Thyroid gland (tissue), 4 donors: Measurements from ENCODE around the gene SMIM36.

Experiments
- POLR2A ChIP-seq, 2 donors: fragments of 450-650 bp; IDR thresholded peaks; one replicate each; pipeline ENCODE4 v1.6.1; 2017; ENCODE audit warnings: antibody characterized with exemption in 2 of 2, mild to moderate bottlenecking in 2 of 2, moderate library complexity in 1 of 2
- TF ChIP-seq, protein P1 (sequence below), 6 experiments: fragments of 200-600 bp in 3 of 6; fragments of 450-650 bp in 3 of 6; sonication (generic) in 3 of 6; IDR thresholded peaks; one replicate each; pipeline ENCODE4 v1.5.1; 2016 to 2019; ENCODE audit warnings: antibody characterized with exemption in 6 of 6, mild to moderate bottlenecking in 2 of 6, inconsistent platforms in 1 of 6, moderate library complexity in 1 of 6

DNA sequence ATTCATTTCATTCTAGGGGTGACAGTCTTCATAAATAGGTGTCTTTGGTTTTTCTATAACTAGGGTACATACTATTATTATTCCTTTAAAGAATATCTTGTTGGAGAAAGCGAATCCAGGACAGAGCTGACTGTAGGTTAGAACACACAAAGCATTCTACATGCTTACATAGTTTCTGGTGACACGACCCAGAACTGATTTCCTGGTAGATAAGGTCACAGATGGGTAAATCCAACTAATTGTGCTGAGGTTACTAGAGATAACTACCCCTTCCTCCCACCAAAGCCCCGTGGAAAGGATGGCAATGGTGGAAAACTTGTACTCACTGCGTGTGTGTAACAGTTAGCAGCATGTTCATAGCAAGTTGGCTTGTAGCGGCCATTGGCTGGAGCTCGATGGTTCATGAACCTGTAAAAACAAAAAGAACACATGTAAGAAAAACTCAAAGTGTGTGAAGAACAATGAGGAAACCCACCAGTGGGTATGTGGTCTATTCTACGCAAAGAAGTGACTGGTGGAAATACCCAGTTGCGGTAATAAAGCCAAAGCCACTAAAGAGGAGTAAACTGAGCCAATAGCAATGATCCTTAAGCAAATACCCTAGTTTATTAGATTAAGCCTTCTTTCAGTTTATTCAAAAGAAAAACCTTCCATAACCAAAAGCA is 97.3 kb downstream of the SMIM36 start:
- TF ChIP-seq, protein P1, sequence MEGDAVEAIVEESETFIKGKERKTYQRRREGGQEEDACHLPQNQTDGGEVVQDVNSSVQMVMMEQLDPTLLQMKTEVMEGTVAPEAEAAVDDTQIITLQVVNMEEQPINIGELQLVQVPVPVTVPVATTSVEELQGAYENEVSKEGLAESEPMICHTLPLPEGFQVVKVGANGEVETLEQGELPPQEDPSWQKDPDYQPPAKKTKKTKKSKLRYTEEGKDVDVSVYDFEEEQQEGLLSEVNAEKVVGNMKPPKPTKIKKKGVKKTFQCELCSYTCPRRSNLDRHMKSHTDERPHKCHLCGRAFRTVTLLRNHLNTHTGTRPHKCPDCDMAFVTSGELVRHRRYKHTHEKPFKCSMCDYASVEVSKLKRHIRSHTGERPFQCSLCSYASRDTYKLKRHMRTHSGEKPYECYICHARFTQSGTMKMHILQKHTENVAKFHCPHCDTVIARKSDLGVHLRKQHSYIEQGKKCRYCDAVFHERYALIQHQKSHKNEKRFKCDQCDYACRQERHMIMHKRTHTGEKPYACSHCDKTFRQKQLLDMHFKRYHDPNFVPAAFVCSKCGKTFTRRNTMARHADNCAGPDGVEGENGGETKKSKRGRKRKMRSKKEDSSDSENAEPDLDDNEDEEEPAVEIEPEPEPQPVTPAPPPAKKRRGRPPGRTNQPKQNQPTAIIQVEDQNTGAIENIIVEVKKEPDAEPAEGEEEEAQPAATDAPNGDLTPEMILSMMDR (IDR thresholded peaks at IDR 0.05): no peak
- no peak for TF ChIP-seq POLR2A (IDR thresholded peaks at IDR 0.05)
